IMR-90 (cell line): ENCODE measurements around the gene TENM3.

ENCODE experiments used
- MAZ ChIP-seq: IDR thresholded peaks from 2 replicates; pipeline ENCODE4 v1.6.1; 2012; ENCODE audit warnings: low read depth, mild to moderate bottlenecking, low read length, improper control_type of control experiment, moderate library complexity, borderline replicate concordance
- MXI1 ChIP-seq: IDR thresholded peaks from 2 replicates; pipeline ENCODE4 v1.6.1; 2012; ENCODE audit warnings: low read depth, mild to moderate bottlenecking, low read length, moderate library complexity, borderline replicate concordance
- RAD21 ChIP-seq: IDR thresholded peaks from 2 replicates; pipeline ENCODE4 v1.6.1; 2012; ENCODE audit warnings: low read length, improper control_type of control experiment
- RCOR1 ChIP-seq: IDR thresholded peaks from 2 replicates; pipeline ENCODE4 v1.6.1; 2012; ENCODE audit warnings: mild to moderate bottlenecking, low read length, improper control_type of control experiment; ENCODE audit not compliant: insufficient replicate concordance
- RFX5 ChIP-seq: IDR thresholded peaks from 2 replicates; pipeline ENCODE4 v1.8.0; 2012; ENCODE audit warnings: low read depth, mild to moderate bottlenecking, low read length, moderate library complexity
- SMC3 ChIP-seq: fragments of 150-350 bp; IDR thresholded peaks from 2 replicates; pipeline ENCODE4 v1.6.1; 2016; ENCODE audit warnings: low read depth, mild to moderate bottlenecking, antibody characterized with exemption, low read length, moderate library complexity
- TF ChIP-seq, protein P1 (sequence below): conservative IDR thresholded peaks from 2 replicates; pipeline ENCODE4 v1.5.1; 2012; ENCODE audit warnings: mild to moderate bottlenecking, low read depth, low read length, improper control_type of control experiment

DNA sequence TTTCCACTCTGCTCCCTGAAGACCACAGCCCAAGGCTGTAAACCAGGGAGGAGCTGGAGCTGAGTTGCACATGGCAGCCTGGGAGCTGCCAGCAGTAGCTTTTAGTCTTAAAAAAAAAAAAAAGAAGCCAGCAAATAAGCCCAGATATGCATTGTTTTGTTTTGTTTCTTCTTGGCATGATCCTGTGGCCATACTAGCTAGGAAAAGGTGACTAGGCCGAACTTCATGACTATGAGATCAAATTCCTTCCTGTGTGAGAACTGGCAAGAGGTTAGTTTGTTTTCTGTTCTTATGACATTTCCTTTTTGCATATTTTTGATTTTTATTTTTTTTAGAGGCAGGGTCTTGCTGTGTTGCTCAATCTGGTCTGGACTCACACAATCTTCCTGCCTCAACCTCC lies 350.7 kb downstream of the TENM3 start:
- TF ChIP-seq MXI1 (no peak), RCOR1 (no peak), MAZ (no peak), RAD21 (no peak), RFX5 (no peak), SMC3 (no peak)
- TF ChIP-seq, protein P1, sequence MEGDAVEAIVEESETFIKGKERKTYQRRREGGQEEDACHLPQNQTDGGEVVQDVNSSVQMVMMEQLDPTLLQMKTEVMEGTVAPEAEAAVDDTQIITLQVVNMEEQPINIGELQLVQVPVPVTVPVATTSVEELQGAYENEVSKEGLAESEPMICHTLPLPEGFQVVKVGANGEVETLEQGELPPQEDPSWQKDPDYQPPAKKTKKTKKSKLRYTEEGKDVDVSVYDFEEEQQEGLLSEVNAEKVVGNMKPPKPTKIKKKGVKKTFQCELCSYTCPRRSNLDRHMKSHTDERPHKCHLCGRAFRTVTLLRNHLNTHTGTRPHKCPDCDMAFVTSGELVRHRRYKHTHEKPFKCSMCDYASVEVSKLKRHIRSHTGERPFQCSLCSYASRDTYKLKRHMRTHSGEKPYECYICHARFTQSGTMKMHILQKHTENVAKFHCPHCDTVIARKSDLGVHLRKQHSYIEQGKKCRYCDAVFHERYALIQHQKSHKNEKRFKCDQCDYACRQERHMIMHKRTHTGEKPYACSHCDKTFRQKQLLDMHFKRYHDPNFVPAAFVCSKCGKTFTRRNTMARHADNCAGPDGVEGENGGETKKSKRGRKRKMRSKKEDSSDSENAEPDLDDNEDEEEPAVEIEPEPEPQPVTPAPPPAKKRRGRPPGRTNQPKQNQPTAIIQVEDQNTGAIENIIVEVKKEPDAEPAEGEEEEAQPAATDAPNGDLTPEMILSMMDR: no peak
